ENCODE data around the gene SOS1. TPM values are rescaled to one million over a fixed set of nuclear protein-coding genes. Genes with fewer than 3 reads are reported as not detected.

Gene SOS1
- total RNA-seq, 2 donors from 2014 or later: 26.3 to 43.9 TPM

DNA sequence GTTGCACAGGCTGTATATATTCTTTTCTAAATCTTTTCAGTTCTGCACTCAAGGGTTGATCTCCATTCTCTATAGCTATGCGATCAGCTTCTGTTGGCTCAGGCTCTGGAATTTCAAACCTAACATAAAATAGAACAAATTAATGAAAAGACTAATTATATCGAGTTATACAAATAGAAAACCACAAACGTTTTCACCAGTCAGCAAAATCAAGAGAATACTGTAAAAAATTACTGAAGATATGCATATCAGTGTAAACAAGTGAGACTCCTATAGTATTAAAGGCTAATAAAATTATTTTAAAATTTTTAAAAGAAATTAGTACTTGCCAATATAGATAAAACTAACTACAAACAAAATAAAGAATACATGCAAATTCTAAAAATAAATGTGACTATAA is 107.0 kb downstream of the SOS1 start:
- H3K27ac ChIP-seq: no peak overlapping the region
- DNase-seq: no peak
- H3K9ac ChIP-seq (ENCODE audit: low read depth in 2 of 2, low read length in 2 of 2): no peak overlapping the region
- no peak overlapping the region for H3K4me3 ChIP-seq
- TF ChIP-seq, protein P1, sequence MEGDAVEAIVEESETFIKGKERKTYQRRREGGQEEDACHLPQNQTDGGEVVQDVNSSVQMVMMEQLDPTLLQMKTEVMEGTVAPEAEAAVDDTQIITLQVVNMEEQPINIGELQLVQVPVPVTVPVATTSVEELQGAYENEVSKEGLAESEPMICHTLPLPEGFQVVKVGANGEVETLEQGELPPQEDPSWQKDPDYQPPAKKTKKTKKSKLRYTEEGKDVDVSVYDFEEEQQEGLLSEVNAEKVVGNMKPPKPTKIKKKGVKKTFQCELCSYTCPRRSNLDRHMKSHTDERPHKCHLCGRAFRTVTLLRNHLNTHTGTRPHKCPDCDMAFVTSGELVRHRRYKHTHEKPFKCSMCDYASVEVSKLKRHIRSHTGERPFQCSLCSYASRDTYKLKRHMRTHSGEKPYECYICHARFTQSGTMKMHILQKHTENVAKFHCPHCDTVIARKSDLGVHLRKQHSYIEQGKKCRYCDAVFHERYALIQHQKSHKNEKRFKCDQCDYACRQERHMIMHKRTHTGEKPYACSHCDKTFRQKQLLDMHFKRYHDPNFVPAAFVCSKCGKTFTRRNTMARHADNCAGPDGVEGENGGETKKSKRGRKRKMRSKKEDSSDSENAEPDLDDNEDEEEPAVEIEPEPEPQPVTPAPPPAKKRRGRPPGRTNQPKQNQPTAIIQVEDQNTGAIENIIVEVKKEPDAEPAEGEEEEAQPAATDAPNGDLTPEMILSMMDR (IDR thresholded peaks at IDR 0.05): no peak
- peaks cover 3% of the 10 kb centered on the region for H3K36me3 ChIP-seq
- H3K27me3 ChIP-seq: no peaks in the 10 kb centered on the region
- no peaks in the 10 kb centered on the region for H3K9me3 ChIP-seq
- H3K4me1 ChIP-seq: no peaks in the 10 kb centered on the region
- intact Hi-C loops (cut with DNase I): no loop called here

DNA sequence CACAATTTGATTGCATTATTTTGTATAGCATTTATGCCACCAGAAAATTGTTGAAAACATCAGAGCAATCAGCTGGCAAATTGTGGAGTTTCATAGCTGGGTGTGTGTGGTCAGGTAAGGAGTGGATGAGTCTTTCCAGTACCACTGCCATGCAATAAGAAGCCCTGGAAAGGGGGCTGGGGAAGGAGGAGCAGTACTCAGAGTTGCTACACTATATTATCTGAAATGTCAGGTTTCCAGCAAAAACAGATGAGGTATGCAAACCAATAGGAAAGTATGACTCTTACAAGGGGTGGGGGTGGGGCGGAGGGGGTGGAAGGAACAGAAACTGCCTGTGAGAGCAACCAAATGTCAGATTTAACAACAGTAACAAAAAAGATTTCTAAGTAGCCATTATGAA is 112.2 kb downstream of the SOS1 start:
- H3K4me3 ChIP-seq: no peak overlapping the region
- no peak overlapping the region for H3K27ac ChIP-seq
- intact Hi-C loops (cut with DNase I): no loop called here
- no peaks in the 10 kb centered on the region for H3K4me1 ChIP-seq
- H3K36me3 ChIP-seq: no peaks in the 10 kb centered on the region
- no peaks in the 10 kb centered on the region for H3K27me3 ChIP-seq
- H3K9me3 ChIP-seq: no peaks in the 10 kb centered on the region
- TF ChIP-seq, protein P1 (IDR thresholded peaks at IDR 0.05): no peak
- no peak overlapping the region for H3K9ac ChIP-seq (ENCODE audit: low read depth in 2 of 2, low read length in 2 of 2)
- no peak for DNase-seq

DNA sequence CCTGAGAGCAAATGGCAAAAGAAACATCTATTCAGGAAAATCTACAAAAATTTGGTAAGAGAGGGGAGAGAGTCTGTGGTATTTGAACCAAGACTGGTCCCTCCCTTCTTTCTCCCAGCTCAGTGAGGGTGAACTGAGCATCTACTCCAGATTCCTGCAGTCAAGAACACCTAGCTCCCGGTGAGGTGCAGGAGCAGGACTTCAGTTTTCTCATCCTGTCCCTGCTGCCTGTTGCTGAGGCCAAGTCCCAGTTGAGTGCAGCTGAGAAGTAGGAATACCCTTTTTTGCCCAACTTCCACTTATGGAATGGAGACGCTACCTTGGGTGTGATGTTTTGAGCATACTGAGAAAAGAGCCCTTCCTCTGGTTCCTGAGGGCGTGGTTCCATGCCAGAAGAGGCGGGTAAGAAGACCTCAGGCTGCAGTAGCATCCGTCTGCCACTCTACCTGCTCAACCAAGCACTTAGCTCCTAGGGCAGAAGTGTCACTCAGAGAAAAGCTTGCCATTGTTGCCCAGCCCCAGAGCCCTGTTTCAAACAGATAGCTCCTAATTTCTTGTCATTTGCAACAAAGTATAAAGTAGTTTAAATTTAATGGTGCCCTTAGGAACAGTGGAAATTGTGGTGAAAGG is 112.9 kb downstream of the SOS1 start:
- H3K9me3 ChIP-seq: no peaks in the 10 kb centered on the region
- no peak overlapping the region for H3K4me3 ChIP-seq
- intact Hi-C loops (cut with DNase I): no loop called here
- no peaks in the 10 kb centered on the region for H3K27me3 ChIP-seq
- TF ChIP-seq, protein P1 (IDR thresholded peaks at IDR 0.05): no peak
- H3K27ac ChIP-seq: no peak overlapping the region
- no peaks in the 10 kb centered on the region for H3K4me1 ChIP-seq
- no peak for DNase-seq
- H3K36me3 ChIP-seq: no peaks in the 10 kb centered on the region
- H3K9ac ChIP-seq (ENCODE audit: low read depth in 2 of 2, low read length in 2 of 2): no peak overlapping the region

DNA sequence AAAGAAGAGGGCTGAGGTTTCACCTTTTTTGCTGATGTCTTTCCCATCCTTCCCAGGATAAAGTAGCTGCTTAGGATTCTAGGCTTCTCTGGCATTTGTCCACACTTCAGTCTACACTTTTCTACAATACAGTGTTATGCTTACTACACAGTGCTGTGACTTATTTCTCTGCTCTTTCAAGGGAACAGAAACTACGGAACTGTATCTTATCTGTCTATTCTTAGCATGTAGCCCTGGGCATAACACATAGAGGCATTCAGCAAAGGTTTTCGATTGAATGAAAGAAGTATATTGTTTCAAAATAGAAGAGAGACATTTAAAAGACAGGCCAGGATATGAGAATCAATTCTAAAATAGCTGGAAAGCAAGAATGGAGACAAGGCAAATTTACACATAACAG is 120.3 kb downstream of the SOS1 start:
- H3K9ac ChIP-seq (ENCODE audit: low read depth in 2 of 2, low read length in 2 of 2): no peak overlapping the region
- no peaks in the 10 kb centered on the region for H3K9me3 ChIP-seq
- no peaks in the 10 kb centered on the region for H3K27me3 ChIP-seq
- no peaks in the 10 kb centered on the region for H3K4me1 ChIP-seq
- intact Hi-C loops (cut with DNase I): no loop called here
- H3K36me3 ChIP-seq: no peaks in the 10 kb centered on the region
- no peak overlapping the region for H3K27ac ChIP-seq
- TF ChIP-seq, protein P1 (IDR thresholded peaks at IDR 0.05): no peak
- no peak overlapping the region for H3K4me3 ChIP-seq
- DNase-seq: no peak

DNA sequence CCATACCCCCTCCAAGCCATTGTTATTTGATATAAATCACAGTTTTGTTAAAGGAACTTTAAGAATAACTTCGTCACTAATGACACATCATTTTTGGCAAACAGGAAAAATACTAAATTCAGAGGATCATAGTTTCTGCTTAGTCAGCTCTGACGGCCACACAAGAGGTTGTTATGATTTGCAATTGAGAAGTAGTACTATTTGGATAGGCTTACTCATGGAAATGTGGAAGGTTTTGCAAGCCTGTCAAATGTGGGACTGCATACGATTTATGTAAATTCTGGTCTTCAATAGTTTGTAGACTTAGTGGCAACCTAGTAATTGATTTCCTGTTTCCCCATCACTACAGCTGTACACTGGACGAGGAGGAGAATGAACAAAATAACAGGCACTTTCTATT is 123.1 kb downstream of the SOS1 start:
- no peaks in the 10 kb centered on the region for H3K27me3 ChIP-seq
- H3K4me1 ChIP-seq: no peaks in the 10 kb centered on the region
- no peaks in the 10 kb centered on the region for H3K36me3 ChIP-seq
- H3K27ac ChIP-seq: no peak overlapping the region
- TF ChIP-seq, protein P1 (IDR thresholded peaks at IDR 0.05): no peak
- no peak overlapping the region for H3K4me3 ChIP-seq
- no peaks in the 10 kb centered on the region for H3K9me3 ChIP-seq
- no peak for DNase-seq
- no peak overlapping the region for H3K9ac ChIP-seq (ENCODE audit: low read depth in 2 of 2, low read length in 2 of 2)
- intact Hi-C loops (cut with DNase I): no loop called here

All from colonic mucosa (tissue), 4 donors.